A673 (cell line): ENCODE measurements around the gene RSF1. TPM values are rescaled to one million over a fixed set of nuclear protein-coding genes. Genes with fewer than 3 reads are reported as not detected.

ENCODE experiments used
- BruUV-seq: library from RNA; stranded (reverse); fragments of 400-500 nt; replicated peaks from 2 replicates; lab custom pipeline; 2021; lab: Mats Ljungman, UMichigan
- CTCF ChIA-PET: fragments of 300-600 bp; sonication (Branson Sonifier 250); formaldehyde crosslinking; loops from one replicate; lab custom pipeline; 2022; ENCODE audit warnings: antibody characterized with exemption; lab: Charles Lee
- POLR2A ChIA-PET: fragments of 300-600 bp; sonication (Branson Sonifier 250); formaldehyde crosslinking; loops from one replicate; lab custom pipeline; 2022; ENCODE audit warnings: antibody characterized with exemption; ENCODE audit not compliant: low non-redundant PET; lab: Charles Lee
- DNase-seq: peaks from one replicate; pipeline ENCODE4 v3.0.0-alpha.2; 2015; ENCODE audit warnings: low spot score
- H3K27ac ChIP-seq: fragments of 200-600 bp; sonication (generic); 2 replicates; pipeline ENCODE4 v1.5.1; 2016; ENCODE audit warnings: mixed run types, low read depth, mild to moderate bottlenecking, mixed read lengths, antibody characterized with exemption, low read length; ENCODE audit not compliant: poor library complexity, severe bottlenecking
- H3K27me3 ChIP-seq: fragments of 200-600 bp; sonication (generic); replicated peaks from 2 replicates; pipeline ENCODE4 v1.6.1; 2017; ENCODE audit warnings: mixed run types, low read depth, mild to moderate bottlenecking, mixed read lengths, antibody characterized with exemption, low read length; ENCODE audit not compliant: insufficient read depth, poor library complexity
- H3K36me3 ChIP-seq: fragments of 200-600 bp; sonication (generic); 2 replicates; pipeline ENCODE4 v1.6.1; 2016; ENCODE audit warnings: mixed run types, mild to moderate bottlenecking, mixed read lengths, antibody characterized with exemption, low read length; ENCODE audit not compliant: insufficient read depth, poor library complexity, severe bottlenecking
- H3K4me1 ChIP-seq: fragments of 200-600 bp; sonication (generic); 2 replicates; pipeline ENCODE4 v1.6.1; 2017; ENCODE audit warnings: mixed run types, mild to moderate bottlenecking, mixed read lengths, antibody characterized with exemption, low read length; ENCODE audit not compliant: insufficient read depth, poor library complexity, severe bottlenecking
- H3K4me3 ChIP-seq: fragments of 200-600 bp; sonication (generic); 2 replicates; pipeline ENCODE4 v1.5.1; 2016; ENCODE audit warnings: low read depth, mixed run types, mild to moderate bottlenecking, mixed read lengths, low read length; ENCODE audit not compliant: poor library complexity, severe bottlenecking
- H3K9me3 ChIP-seq: fragments of 200-600 bp; sonication (generic); 2 replicates; pipeline ENCODE4 v1.6.1; 2016; ENCODE audit warnings: mixed run types, low read depth, mild to moderate bottlenecking, mixed read lengths, antibody characterized with exemption, low read length; ENCODE audit not compliant: poor library complexity, severe bottlenecking
- CTCF ChIP-seq: fragments of 300-800, 200-600 bp; sonication (generic); conservative IDR thresholded peaks from 2 replicates; pipeline ENCODE4 v1.5.1; 2017; ENCODE audit warnings: low read depth, mild to moderate bottlenecking, antibody characterized with exemption, low read length, moderate library complexity, mixed read lengths
- EZH2 ChIP-seq: fragments of 200-600 bp; sonication (generic); IDR thresholded peaks from 2 replicates; pipeline ENCODE4 v1.6.1; 2017; ENCODE audit warnings: borderline replicate concordance, low read depth, mild to moderate bottlenecking, mixed read lengths, antibody characterized with exemption, low read length; ENCODE audit not compliant: poor library complexity, severe bottlenecking
- intact Hi-C: fragments of 100-400 bp; cut with micrococcal nuclease; formaldehyde crosslinking; loops from one replicate; pipeline ENCODE4 v1.10.0; 2022; ENCODE audit not compliant: unreplicated experiment
- total RNA-seq: library from RNA; stranded (reverse); gene quantifications from 2 replicates; pipeline ENCODE4 v1.2.3, GENCODE V29; 2021

Gene RSF1
- total RNA-seq, 1 experiment from 2014 or later, result 94.1 TPM

- CTCF ChIA-PET, result no interaction called here
- Histone ChIP-seq H3K4me3 (no peak overlapping the region), H3K4me1 (peaks cover 25% of the 10 kb centered on the region), H3K36me3 (no peaks in the 10 kb centered on the region), H3K9me3 (no peaks in the 10 kb centered on the region), H3K27ac (no peak overlapping the region), H3K27me3 (no peaks in the 10 kb centered on the region)
- DNase-seq, result peak; percentile 62
- TF ChIP-seq CTCF (no peak), EZH2 (no peak)
- POLR2A ChIA-PET, result interaction anchor here (0.5 kb wide), 1 partner anchor 14 kb away, joined by 3 read pairs; no protein-coding TSS in a partner anchor
- intact Hi-C loops, result no loop called here
- no TSS peak for BruUV-seq
Observed at GRCh38 chr11:77799338-77799737, 21.2 kb downstream of the RSF1 start.

GRCh38 chr11:77793972-77794371, 26.6 kb downstream of the RSF1 start:
- H3K4me3 ChIP-seq, result no peak overlapping the region
- no peak overlapping the region for H3K27ac ChIP-seq
- ChIA-PET POLR2A (no interaction called here), CTCF (no interaction called here)
- no peaks in the 10 kb centered on the region for H3K36me3 ChIP-seq
- no peak for TF ChIP-seq EZH2
- no peak for TF ChIP-seq CTCF
- H3K27me3 ChIP-seq, result no peaks in the 10 kb centered on the region
- H3K4me1 ChIP-seq, result peaks cover 3% of the 10 kb centered on the region
- intact Hi-C loops, result no loop called here
- H3K9me3 ChIP-seq, result peaks cover 5% of the 10 kb centered on the region
- no peak for DNase-seq
- no TSS peak for BruUV-seq

- ChIA-PET CTCF (no interaction called here), POLR2A (no interaction called here)
- Histone ChIP-seq H3K4me1 (no peaks in the 10 kb centered on the region), H3K36me3 (no peaks in the 10 kb centered on the region), H3K9me3 (peaks cover 5% of the 10 kb centered on the region), H3K27me3 (no peaks in the 10 kb centered on the region), H3K4me3 (no peak overlapping the region), H3K27ac (no peak overlapping the region)
- intact Hi-C loops, result no loop called here
- no TSS peak for BruUV-seq
- DNase-seq, result no peak
- no peak for TF ChIP-seq CTCF
- no peak for TF ChIP-seq EZH2
Observed at GRCh38 chr11:77791301-77791700, 29.2 kb downstream of the RSF1 start.
